ENCODE data around the gene LMTK3.

GRCh38 chr19:48554385-48555091 is 42.9 kb upstream of the LMTK3 start:
- TF ChIP-seq EZH2 (IDR thresholded peaks at IDR 0.05; ENCODE audit: insufficient read depth, poor library complexity, severe bottlenecking) (no peak), EZH2phosphoT487 (IDR thresholded peaks at IDR 0.05; ENCODE audit: insufficient read depth, low read depth) (no peak)

Measured in GM23248 (cell line).